ENCODE results near the gene SDHD.

GRCh38 chr11:112097734-112098528 lies 11.3 kb downstream of the SDHD start:
- no peak for TF ChIP-seq REST (IDR thresholded peaks at IDR 0.05; ENCODE audit: low read depth, low read length)
- TF ChIP-seq SREBF1 (IDR thresholded peaks at IDR 0.05; ENCODE audit: low read length): no peak
- no peak for TF ChIP-seq CTCF (IDR thresholded peaks at IDR 0.05 in 2 of 3, conservative IDR thresholded peaks at IDR 0.05 in 1 of 3; ENCODE audit: control insufficient read depth in 2 of 3, extremely low read depth in 1 of 3, insufficient read depth in 1 of 3, low read depth in 3 of 3, low read length in 3 of 3)
- no peak for TF ChIP-seq MAX (IDR thresholded peaks at IDR 0.05; ENCODE audit: low read depth, low read length)
- TF ChIP-seq SUZ12 (IDR thresholded peaks at IDR 0.05; ENCODE audit: unreplicated experiment): no peak
- no peak for TF ChIP-seq ESRRA (IDR thresholded peaks at IDR 0.05; ENCODE audit: low read length)
- TF ChIP-seq ATF2 (IDR thresholded peaks at IDR 0.05; ENCODE audit: low read length): no peak
- TF ChIP-seq BCLAF1 (IDR thresholded peaks at IDR 0.05): no peak
- no peak for TF ChIP-seq POLR2AphosphoS2 (IDR thresholded peaks at IDR 0.05; ENCODE audit: low read depth, low read length)
- TF ChIP-seq POLR2A (IDR thresholded peaks at IDR 0.05; ENCODE audit: low read depth, low read length): no peak
- no peak for TF ChIP-seq POLR2AphosphoS5 (IDR thresholded peaks at IDR 0.05; ENCODE audit: low read length)
- no peak for TF ChIP-seq MTA3 (IDR thresholded peaks at IDR 0.05; ENCODE audit: borderline replicate concordance, low read length)
